ENCODE measurements around the gene HPGD.

- TF ChIP-seq POLR2A (IDR thresholded peaks at IDR 0.05), result no peak
- TF ChIP-seq, protein P1, sequence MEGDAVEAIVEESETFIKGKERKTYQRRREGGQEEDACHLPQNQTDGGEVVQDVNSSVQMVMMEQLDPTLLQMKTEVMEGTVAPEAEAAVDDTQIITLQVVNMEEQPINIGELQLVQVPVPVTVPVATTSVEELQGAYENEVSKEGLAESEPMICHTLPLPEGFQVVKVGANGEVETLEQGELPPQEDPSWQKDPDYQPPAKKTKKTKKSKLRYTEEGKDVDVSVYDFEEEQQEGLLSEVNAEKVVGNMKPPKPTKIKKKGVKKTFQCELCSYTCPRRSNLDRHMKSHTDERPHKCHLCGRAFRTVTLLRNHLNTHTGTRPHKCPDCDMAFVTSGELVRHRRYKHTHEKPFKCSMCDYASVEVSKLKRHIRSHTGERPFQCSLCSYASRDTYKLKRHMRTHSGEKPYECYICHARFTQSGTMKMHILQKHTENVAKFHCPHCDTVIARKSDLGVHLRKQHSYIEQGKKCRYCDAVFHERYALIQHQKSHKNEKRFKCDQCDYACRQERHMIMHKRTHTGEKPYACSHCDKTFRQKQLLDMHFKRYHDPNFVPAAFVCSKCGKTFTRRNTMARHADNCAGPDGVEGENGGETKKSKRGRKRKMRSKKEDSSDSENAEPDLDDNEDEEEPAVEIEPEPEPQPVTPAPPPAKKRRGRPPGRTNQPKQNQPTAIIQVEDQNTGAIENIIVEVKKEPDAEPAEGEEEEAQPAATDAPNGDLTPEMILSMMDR (IDR thresholded peaks at IDR 0.05), result no peak
- TF ChIP-seq EP300 (IDR thresholded peaks at IDR 0.05), result no peak
These were observed 5.9 kb downstream of the HPGD start for GRCh38 chr4:174516345-174516744.

All from tibial nerve (tissue), 4 donors.